CD14-positive monocyte (primary cell): ENCODE data around the gene ELANE. TPM values are rescaled to one million over a fixed set of nuclear protein-coding genes. Genes with fewer than 3 reads are reported as not detected.

Experiments
- DNase-seq, 3 donors: peaks; one replicate each; pipeline ENCODE4 v3.0.0-alpha.2; 2011 to 2022
- H2AFZ ChIP-seq: 2 replicates; pipeline ENCODE4 v1.6.0; 2012; ENCODE audit warnings: mild to moderate bottlenecking, low read depth, low read length, inconsistent platforms; ENCODE audit not compliant: insufficient read depth, poor library complexity, severe bottlenecking
- H3K27ac ChIP-seq, 2 donors: 1 replicate in 1 of 2; 2 replicates in 1 of 2; pipeline ENCODE4 v1.5.1; 2012 to 2013; ENCODE audit warnings: low read length in 2 of 2, control low read depth in 1 of 2, inconsistent platforms in 1 of 2, low read depth in 1 of 2, mild to moderate bottlenecking in 1 of 2
- H3K27me3 ChIP-seq, 2 donors: one replicate each; pipeline versions ENCODE4 v1.6.0 to v1.6.1; 2011 to 2013; ENCODE audit warnings: low read length in 2 of 2; ENCODE audit not compliant: control insufficient read depth in 2 of 2, insufficient read depth in 2 of 2
- H3K36me3 ChIP-seq, 2 donors: replicated peaks in 1 of 2; 1 replicate in 1 of 2; 2 replicates in 1 of 2; pipeline versions ENCODE4 v1.5.1 to v1.6.1; 2012 to 2013; ENCODE audit warnings: low read length in 2 of 2, control low read depth in 1 of 2, inconsistent platforms in 1 of 2, mild to moderate bottlenecking in 1 of 2; ENCODE audit not compliant: insufficient read depth in 2 of 2, control insufficient read depth in 1 of 2
- H3K4me1 ChIP-seq, 2 donors: 1 replicate in 1 of 2; 2 replicates in 1 of 2; pipeline versions ENCODE4 v1.5.1 to v1.6.1; 2012 to 2013; ENCODE audit warnings: low read length in 2 of 2, control low read depth in 1 of 2, inconsistent platforms in 1 of 2, mild to moderate bottlenecking in 1 of 2, moderate library complexity in 1 of 2; ENCODE audit not compliant: insufficient read depth in 2 of 2, control insufficient read depth in 1 of 2
- H3K4me2 ChIP-seq: replicated peaks from 2 replicates; pipeline ENCODE3; 2012; ENCODE audit warnings: low read length, moderate library complexity, mild to moderate bottlenecking; ENCODE audit not compliant: poor library complexity, severe bottlenecking; ENCODE audit errors: extremely low read depth
- H3K4me3 ChIP-seq, 3 experiments: fragments of 200-600 bp in 1 of 3; sonication (generic) in 1 of 3; replicated peaks in 1 of 3; 1 replicate in 2 of 3; 2 replicates in 1 of 3; pipeline ENCODE4 v1.5.1; 2011 to 2013; ENCODE audit warnings: low read length in 3 of 3, mild to moderate bottlenecking in 3 of 3, control low read depth in 2 of 3, low read depth in 2 of 3, inconsistent platforms in 1 of 3, moderate library complexity in 1 of 3
- H3K79me2 ChIP-seq: 2 replicates; pipeline ENCODE4 v1.6.0; 2012; ENCODE audit warnings: mild to moderate bottlenecking, control low read depth, inconsistent platforms, low read length, moderate library complexity; ENCODE audit not compliant: insufficient read depth
- H3K9ac ChIP-seq: 2 replicates; pipeline ENCODE4 v1.6.0; 2017; ENCODE audit warnings: low read length, mild to moderate bottlenecking; ENCODE audit not compliant: insufficient read depth, poor library complexity, severe bottlenecking
- H3K9me3 ChIP-seq, 2 donors: replicated peaks in 1 of 2; 1 replicate in 1 of 2; 2 replicates in 1 of 2; pipeline versions ENCODE4 v1.5.1 to v1.6.1; 2012 to 2013; ENCODE audit warnings: low read length in 2 of 2, control low read depth in 1 of 2; ENCODE audit not compliant: control insufficient read depth in 1 of 2, insufficient read depth in 1 of 2
- H4K20me1 ChIP-seq: 2 replicates; pipeline ENCODE4 v1.6.0; 2012; ENCODE audit warnings: mild to moderate bottlenecking, low read length, control low read depth, moderate library complexity; ENCODE audit not compliant: insufficient read depth
- H3K27ac Mint-ChIP-seq, 7 donors: one replicate each; pipeline ENCODE4 v1.8.0; 2020; ENCODE audit warnings: mild to moderate bottlenecking in 7 of 7, mixed read lengths in 7 of 7, moderate library complexity in 6 of 7, inconsistent platforms in 2 of 7
- H3K27me3 Mint-ChIP-seq, 3 donors: one replicate each; pipeline ENCODE4 v1.8.0; 2021 to 2022; ENCODE audit warnings: low read depth in 3 of 3, mild to moderate bottlenecking in 3 of 3, mixed read lengths in 3 of 3, moderate library complexity in 3 of 3, inconsistent platforms in 1 of 3
- H3K36me3 Mint-ChIP-seq, 2 donors: one replicate each; pipeline ENCODE4 v1.8.0; 2020; ENCODE audit warnings: mixed read lengths in 2 of 2, inconsistent platforms in 1 of 2, mild to moderate bottlenecking in 1 of 2
- H3K4me1 Mint-ChIP-seq: one replicate; pipeline ENCODE4 v1.8.0; 2020; ENCODE audit warnings: mild to moderate bottlenecking, mixed read lengths
- H3K4me3 Mint-ChIP-seq, 2 donors: one replicate each; pipeline ENCODE4 v1.8.0; 2020; ENCODE audit warnings: mild to moderate bottlenecking in 2 of 2, mixed read lengths in 2 of 2, moderate library complexity in 1 of 2
- H3K9me3 Mint-ChIP-seq, 7 donors: one replicate each; pipeline ENCODE4 v1.8.0; 2020 to 2022; ENCODE audit warnings: mixed read lengths in 7 of 7, mild to moderate bottlenecking in 6 of 7, moderate library complexity in 6 of 7, inconsistent platforms in 2 of 7
- WGBS: methylation state at CpG from one replicate; pipeline ENCODE4 v1.1.5; 2013; ENCODE audit warnings: missing lambda C conversion rate; ENCODE audit not compliant: insufficient coverage; 5-methylcytosine and 5-hydroxymethylcytosine counted together
- intact Hi-C, 2 donors: fragments of 100-400 bp; cut with micrococcal nuclease; formaldehyde crosslinking; loops; one replicate each; pipeline versions ENCODE4 v1.15.0 to v1.15.1; 2023
- polyA plus RNA-seq, 3 donors: library from polyadenylated mRNA; depleted of rRNA in 1 of 3; unstranded in 2 of 3; stranded (reverse) in 1 of 3; fragments of 300-500 nt in 2 of 3; fragments of >200 nt in 1 of 3; fragmentation: Illumina TruSeq in 2 of 3; gene quantifications; 1 replicate in 2 of 3; 2 replicates in 1 of 3; pipeline ENCODE4 v1.2.3, GENCODE V29; 2012 to 2021
- TF ChIP-seq, protein P1 (sequence below): fragments of 200-600 bp; IDR thresholded peaks from one replicate; pipeline ENCODE4 v1.8.0; 2022; ENCODE audit warnings: antibody characterized with exemption, mild to moderate bottlenecking

Gene ELANE
- polyA plus RNA-seq, 3 donors: 0.61 to 2.0 (median 1.3) TPM

DNA sequence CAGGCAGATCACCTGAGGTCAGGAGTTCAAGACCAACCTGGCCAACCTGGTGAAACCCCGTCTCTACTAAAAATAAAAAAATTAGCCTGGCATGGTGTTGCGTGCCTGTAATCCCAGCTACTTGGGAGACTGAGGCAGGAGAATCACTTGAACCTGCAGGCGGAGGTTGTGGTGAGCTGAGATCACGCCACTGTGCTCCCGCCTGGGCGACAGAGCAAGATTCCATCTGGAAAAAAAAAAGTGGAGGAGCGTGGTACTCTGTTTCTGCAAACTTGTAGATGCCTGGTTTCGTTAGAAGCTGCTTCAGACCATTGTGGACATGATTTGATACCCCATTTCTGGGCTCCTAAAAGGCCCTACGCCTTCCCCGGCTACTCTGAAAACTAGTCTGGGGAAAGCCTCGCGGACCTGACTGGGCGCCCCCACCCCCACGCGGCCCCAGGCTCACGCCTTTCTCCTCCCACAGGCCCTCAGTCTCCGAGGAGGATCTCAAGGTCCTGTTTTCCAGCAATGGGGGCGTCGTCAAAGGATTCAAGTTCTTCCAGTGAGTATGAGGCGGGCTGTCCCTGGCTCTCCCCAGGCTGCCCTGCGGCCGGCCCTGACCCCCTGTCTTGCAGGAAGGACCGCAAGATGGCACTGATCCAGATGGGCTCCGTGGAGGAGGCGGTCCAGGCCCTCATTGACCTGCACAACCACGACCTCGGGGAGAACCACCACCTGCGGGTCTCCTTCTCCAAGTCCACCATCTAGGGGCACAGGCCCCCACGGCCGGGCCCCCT is 41.8 kb upstream of the ELANE start:
- H3K4me3 Mint-ChIP-seq: no peak overlapping the region
- Histone ChIP-seq H3K4me3 (no peak overlapping the region), H3K9me3 (no peaks in the 10 kb centered on the region), H3K4me2 (no peak overlapping the region), H3K4me1 (no peaks in the 10 kb centered on the region), H2AFZ (no peak overlapping the region), H3K9ac (no peak overlapping the region), H4K20me1 (peaks cover 77% of the 10 kb centered on the region), H3K79me2 (peaks cover 62% of the 10 kb centered on the region), H3K36me3 (peaks cover 62 to 67% of the 10 kb centered on the region in 2 donors), H3K27me3 (no peaks in the 10 kb centered on the region), H3K27ac (no peak overlapping the region)
- TF ChIP-seq, protein P1, sequence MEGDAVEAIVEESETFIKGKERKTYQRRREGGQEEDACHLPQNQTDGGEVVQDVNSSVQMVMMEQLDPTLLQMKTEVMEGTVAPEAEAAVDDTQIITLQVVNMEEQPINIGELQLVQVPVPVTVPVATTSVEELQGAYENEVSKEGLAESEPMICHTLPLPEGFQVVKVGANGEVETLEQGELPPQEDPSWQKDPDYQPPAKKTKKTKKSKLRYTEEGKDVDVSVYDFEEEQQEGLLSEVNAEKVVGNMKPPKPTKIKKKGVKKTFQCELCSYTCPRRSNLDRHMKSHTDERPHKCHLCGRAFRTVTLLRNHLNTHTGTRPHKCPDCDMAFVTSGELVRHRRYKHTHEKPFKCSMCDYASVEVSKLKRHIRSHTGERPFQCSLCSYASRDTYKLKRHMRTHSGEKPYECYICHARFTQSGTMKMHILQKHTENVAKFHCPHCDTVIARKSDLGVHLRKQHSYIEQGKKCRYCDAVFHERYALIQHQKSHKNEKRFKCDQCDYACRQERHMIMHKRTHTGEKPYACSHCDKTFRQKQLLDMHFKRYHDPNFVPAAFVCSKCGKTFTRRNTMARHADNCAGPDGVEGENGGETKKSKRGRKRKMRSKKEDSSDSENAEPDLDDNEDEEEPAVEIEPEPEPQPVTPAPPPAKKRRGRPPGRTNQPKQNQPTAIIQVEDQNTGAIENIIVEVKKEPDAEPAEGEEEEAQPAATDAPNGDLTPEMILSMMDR: no peak
- H3K27ac Mint-ChIP-seq: no peak overlapping the region
- intact Hi-C loops: no loop called here
- H3K36me3 Mint-ChIP-seq: peaks cover 39 to 65% of the 10 kb centered on the region in 2 donors
- H3K27me3 Mint-ChIP-seq: no peaks in the 10 kb centered on the region
- H3K9me3 Mint-ChIP-seq: peaks cover 0 to 3% (median 0%) of the 10 kb centered on the region in 7 donors
- 89% methylated on average over 18 of the region's 30 CpGs for WGBS
- DNase-seq: no peak
- H3K4me1 Mint-ChIP-seq: peaks cover 1% of the 10 kb centered on the region

GRCh38 chr19:810883-811489 is 41.1 kb upstream of the ELANE start:
- Mint-ChIP-seq H3K9me3 (peaks cover 0 to 6% (median 0%) of the 10 kb centered on the region in 7 donors), H3K36me3 (peaks cover 39 to 62% of the 10 kb centered on the region in 2 donors), H3K4me1 (peaks cover 1% of the 10 kb centered on the region), H3K4me3 (no peak overlapping the region), H3K27me3 (no peaks in the 10 kb centered on the region), H3K27ac (no peak overlapping the region)
- H3K27ac ChIP-seq: no peak overlapping the region
- no peaks in the 10 kb centered on the region for H3K9me3 ChIP-seq
- no peak overlapping the region for H3K9ac ChIP-seq
- intact Hi-C loops: no loop called here
- no peak for DNase-seq
- no peaks in the 10 kb centered on the region for H3K4me1 ChIP-seq
- H2AFZ ChIP-seq: no peak overlapping the region
- WGBS: 93% methylated on average over 7 of the region's 25 CpGs
- H3K4me2 ChIP-seq: no peak overlapping the region
- H4K20me1 ChIP-seq: peaks cover 70% of the 10 kb centered on the region
- H3K79me2 ChIP-seq: peaks cover 55% of the 10 kb centered on the region
- H3K27me3 ChIP-seq: no peaks in the 10 kb centered on the region
- H3K36me3 ChIP-seq: peaks cover 58 to 60% of the 10 kb centered on the region in 2 donors
- TF ChIP-seq, protein P1: no peak
- H3K4me3 ChIP-seq: no peak overlapping the region
